Stomach (tissue), 9 donors: ENCODE results near the gene PHKB. TPM values are rescaled to one million over a fixed set of nuclear protein-coding genes. Genes with fewer than 3 reads are reported as not detected.

ENCODE experiments used
- DNase-seq, 2 donors: peaks; one replicate each; pipeline versions ENCODE4 v3.0.0 to v3.0.0-alpha.2; 2013 to 2019
- H3K27ac ChIP-seq, 5 donors: fragments of 200-600 bp in 4 of 5; sonication (generic) in 4 of 5; one replicate each; pipeline ENCODE4 v1.5.1; 2013 to 2019; ENCODE audit warnings: mild to moderate bottlenecking in 1 of 5, moderate library complexity in 1 of 5
- H3K27me3 ChIP-seq, 3 donors: fragments of 200-600 bp; sonication (generic); one replicate each; pipeline ENCODE4 v1.5.1; 2017 to 2019; ENCODE audit warnings: mixed run types in 1 of 3
- H3K36me3 ChIP-seq, 4 donors: fragments of 200-600 bp; sonication (generic); 1 replicate in 3 of 4; 2 replicates in 1 of 4; pipeline ENCODE4 v1.5.1; 2016 to 2019
- H3K4me1 ChIP-seq, 4 donors: fragments of 200-600 bp; sonication (generic); one replicate each; pipeline ENCODE4 v1.5.1; 2016 to 2019
- H3K4me3 ChIP-seq, 4 donors: fragments of 200-600 bp; sonication (generic) in 3 of 4; one replicate each; pipeline ENCODE4 v1.5.1; 2016 to 2019; ENCODE audit warnings: mild to moderate bottlenecking in 1 of 4
- H3K9me3 ChIP-seq, 4 donors: fragments of 200-600 bp; sonication (generic); one replicate each; pipeline ENCODE4 v1.5.1; 2016 to 2019
- EP300 ChIP-seq: sonication (generic); formaldehyde crosslinking; IDR thresholded peaks from one replicate; pipeline ENCODE4 v1.6.1; 2017; ENCODE audit warnings: antibody characterized with exemption
- POLR2A ChIP-seq, 4 donors: fragments of 450-650 bp; IDR thresholded peaks; one replicate each; pipeline ENCODE4 v1.6.1; 2016; ENCODE audit warnings: antibody characterized with exemption in 4 of 4, control low read depth in 2 of 4, mild to moderate bottlenecking in 1 of 4, moderate library complexity in 1 of 4
- POLR2AphosphoS5 ChIP-seq, 3 donors: sonication (generic); formaldehyde crosslinking; IDR thresholded peaks; one replicate each; pipeline ENCODE4 v1.6.1; 2016; ENCODE audit warnings: antibody characterized with exemption in 3 of 3
- WGBS, 5 donors: extraction: QIAGEN DNeasy Blood & Tissue Kit in 3 of 5; methylation state at CpG; one replicate each; pipeline versions ENCODE4 v1.1.5 to v1.1.7; 2013 to 2018; 5-methylcytosine and 5-hydroxymethylcytosine counted together
- intact Hi-C: fragments of 100-400 bp; cut with DNase I; formaldehyde crosslinking; loops from one replicate; pipeline ENCODE4 v1.15.1; 2023; ENCODE audit warnings: low total_unique reads
- polyA plus RNA-seq, 3 donors: library from polyadenylated mRNA; stranded (reverse); fragments of 200-250 nt; gene quantifications; one replicate each; pipeline ENCODE4 v1.2.3, GENCODE V29; 2013
- total RNA-seq, 5 donors: library from RNA; depleted of rRNA; stranded (reverse); fragments of >200 nt; gene quantifications; one replicate each; pipeline versions ENCODE4 v1.1.0 to v1.2.3, GENCODE V29; 2014 to 2016
- TF ChIP-seq, protein P1 (sequence below), 7 experiments: fragments of 450-650 bp in 4 of 7; fragments of 200-600 bp in 3 of 7; sonication (generic) in 3 of 7; IDR thresholded peaks; one replicate each; pipeline ENCODE4 v1.5.1; 2016 to 2019; ENCODE audit warnings: antibody characterized with exemption in 7 of 7, control low read depth in 2 of 7, mild to moderate bottlenecking in 1 of 7
- donor health status: healthy with polysubstance abuse.
- donor health status: Bipolar disorder and iron deficiency.
- donor health status: healthy.

Gene PHKB
- total and polyA plus RNA-seq, 8 donors: 17.5 to 163 (median 51.6) TPM

DNA sequence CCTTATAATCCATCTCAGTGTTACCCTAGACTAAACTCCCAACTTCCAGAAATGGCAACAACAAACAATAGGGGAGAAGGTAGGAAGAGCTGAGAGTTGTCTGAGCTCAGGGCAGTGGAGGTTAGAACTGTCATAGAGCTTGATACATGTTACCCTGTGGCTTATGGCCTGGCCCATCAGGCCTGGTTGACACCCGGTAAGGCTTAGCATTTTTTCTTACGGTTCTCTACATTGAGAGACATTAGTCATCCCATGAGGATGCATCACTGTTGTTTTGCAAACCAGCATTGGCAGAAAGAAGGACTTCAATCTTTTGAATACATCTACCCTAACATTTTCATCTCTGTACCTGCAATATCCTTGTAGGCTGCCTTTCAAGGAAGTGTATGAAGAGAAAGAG is 226.6 kb downstream of the PHKB start:
- H3K36me3 ChIP-seq: peaks cover 5 to 77% (median 74%) of the 10 kb centered on the region in 4 donors
- no peaks in the 10 kb centered on the region for H3K27me3 ChIP-seq
- no peak for TF ChIP-seq POLR2AphosphoS5 (IDR thresholded peaks at IDR 0.05)
- TF ChIP-seq, protein P1, sequence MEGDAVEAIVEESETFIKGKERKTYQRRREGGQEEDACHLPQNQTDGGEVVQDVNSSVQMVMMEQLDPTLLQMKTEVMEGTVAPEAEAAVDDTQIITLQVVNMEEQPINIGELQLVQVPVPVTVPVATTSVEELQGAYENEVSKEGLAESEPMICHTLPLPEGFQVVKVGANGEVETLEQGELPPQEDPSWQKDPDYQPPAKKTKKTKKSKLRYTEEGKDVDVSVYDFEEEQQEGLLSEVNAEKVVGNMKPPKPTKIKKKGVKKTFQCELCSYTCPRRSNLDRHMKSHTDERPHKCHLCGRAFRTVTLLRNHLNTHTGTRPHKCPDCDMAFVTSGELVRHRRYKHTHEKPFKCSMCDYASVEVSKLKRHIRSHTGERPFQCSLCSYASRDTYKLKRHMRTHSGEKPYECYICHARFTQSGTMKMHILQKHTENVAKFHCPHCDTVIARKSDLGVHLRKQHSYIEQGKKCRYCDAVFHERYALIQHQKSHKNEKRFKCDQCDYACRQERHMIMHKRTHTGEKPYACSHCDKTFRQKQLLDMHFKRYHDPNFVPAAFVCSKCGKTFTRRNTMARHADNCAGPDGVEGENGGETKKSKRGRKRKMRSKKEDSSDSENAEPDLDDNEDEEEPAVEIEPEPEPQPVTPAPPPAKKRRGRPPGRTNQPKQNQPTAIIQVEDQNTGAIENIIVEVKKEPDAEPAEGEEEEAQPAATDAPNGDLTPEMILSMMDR (IDR thresholded peaks at IDR 0.05): no peak
- TF ChIP-seq POLR2A (IDR thresholded peaks at IDR 0.05): no peak
- TF ChIP-seq EP300: no peak
- intact Hi-C loops: no loop called here
- no peaks in the 10 kb centered on the region for H3K4me1 ChIP-seq
- no peak overlapping the region for H3K4me3 ChIP-seq
- 84 to 93% (median 89%) methylated on average over 2 of the region's 2 CpGs for WGBS, 5 donors
- peaks cover 0 to 9% (median 0%) of the 10 kb centered on the region in 4 donors for H3K9me3 ChIP-seq
- DNase-seq: no peak
- H3K27ac ChIP-seq: no peak overlapping the region

DNA sequence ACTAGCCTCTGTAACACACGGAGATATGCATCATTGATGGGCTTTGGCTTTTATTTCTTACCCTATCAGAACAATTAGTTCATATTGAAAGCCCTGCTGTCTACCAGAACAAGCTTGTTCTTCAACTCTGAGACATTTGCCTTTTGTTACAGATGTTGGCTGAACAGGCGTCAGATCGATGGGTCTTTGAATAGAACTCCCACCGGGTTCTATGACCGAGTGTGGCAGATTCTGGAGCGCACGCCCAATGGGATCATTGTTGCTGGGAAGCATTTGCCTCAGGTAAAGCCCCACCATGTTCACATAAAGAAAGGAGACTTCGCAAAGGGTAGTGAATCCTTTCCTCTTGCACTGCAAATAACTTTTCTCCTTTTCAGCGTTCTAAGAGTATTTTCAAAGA is 232.1 kb downstream of the PHKB start:
- WGBS, 5 donors: 93 to 99% (median 94%) methylated on average over 9 of the region's 9 CpGs
- DNase-seq: no peak

DNA sequence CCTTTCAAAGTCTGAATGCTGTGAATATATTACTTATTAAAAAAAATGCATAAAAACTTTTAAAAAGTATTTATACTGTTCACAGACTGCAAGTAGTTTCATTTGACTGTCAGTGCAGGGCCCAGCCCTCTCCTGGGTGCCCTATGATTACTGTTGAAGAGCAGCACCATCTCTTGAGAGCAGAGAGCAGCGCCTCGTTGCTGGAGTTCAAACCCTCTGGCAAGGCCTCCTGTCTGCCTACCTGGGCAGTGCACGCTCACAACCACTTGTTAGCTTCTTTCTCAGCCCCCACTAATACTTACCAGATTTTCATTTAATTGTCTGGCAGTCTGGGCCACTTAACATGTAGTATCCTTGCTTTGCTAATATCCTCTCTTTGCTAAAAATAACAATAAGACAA is 233.4 kb downstream of the PHKB start:
- intact Hi-C loops: no loop called here
- WGBS, 5 donors: 81 to 91% (median 89%) methylated on average over 3 of the region's 3 CpGs
- H3K4me3 ChIP-seq: no peak overlapping the region
- H3K27me3 ChIP-seq: no peaks in the 10 kb centered on the region
- TF ChIP-seq, protein P1 (IDR thresholded peaks at IDR 0.05): no peak
- no peak for TF ChIP-seq EP300
- TF ChIP-seq POLR2AphosphoS5 (IDR thresholded peaks at IDR 0.05): no peak
- TF ChIP-seq POLR2A (IDR thresholded peaks at IDR 0.05): no peak
- peaks cover 27 to 99% (median 98%) of the 10 kb centered on the region in 4 donors for H3K36me3 ChIP-seq
- no peaks in the 10 kb centered on the region for H3K4me1 ChIP-seq
- DNase-seq: no peak
- H3K27ac ChIP-seq: no peak overlapping the region
- H3K9me3 ChIP-seq: no peaks in the 10 kb centered on the region

More for the DNA sequence above, 232.1 kb downstream of the PHKB start:
- no peak for TF ChIP-seq POLR2AphosphoS5 (IDR thresholded peaks at IDR 0.05)
- no peak for TF ChIP-seq EP300
- no peak for TF ChIP-seq POLR2A (IDR thresholded peaks at IDR 0.05)
- TF ChIP-seq, protein P1 (IDR thresholded peaks at IDR 0.05): no peak
- Histone ChIP-seq H3K4me1 (no peaks in the 10 kb centered on the region), H3K27me3 (no peaks in the 10 kb centered on the region), H3K4me3 (no peak overlapping the region), H3K27ac (no peak overlapping the region), H3K36me3 (peaks cover 31 to 97% (median 96%) of the 10 kb centered on the region in 4 donors), H3K9me3 (no peaks in the 10 kb centered on the region)
- intact Hi-C loops: no loop called here

DNA sequence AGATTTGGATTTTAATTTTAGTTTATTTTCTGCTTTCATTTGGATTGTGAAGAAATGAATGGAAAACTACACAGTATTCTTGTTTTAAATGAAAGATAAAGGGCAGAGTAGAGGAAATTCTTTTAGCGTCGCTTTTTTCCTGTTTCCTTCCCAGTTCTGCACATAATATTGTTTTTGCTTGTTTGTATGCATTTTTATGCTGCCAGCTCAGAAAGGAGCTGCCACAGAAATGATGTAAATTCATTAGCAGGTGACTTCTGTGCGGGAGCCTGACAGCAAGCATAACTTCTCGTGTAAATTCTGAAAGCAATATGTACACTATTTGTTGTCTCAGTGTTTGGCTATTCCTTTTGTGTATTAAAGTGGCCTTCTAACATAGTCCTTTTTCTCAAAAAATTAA is 234.6 kb downstream of the PHKB start:
- no peaks in the 10 kb centered on the region for H3K9me3 ChIP-seq
- 94 to 97% (median 95%) methylated on average over 4 of the region's 4 CpGs for WGBS, 5 donors
- no peaks in the 10 kb centered on the region for H3K4me1 ChIP-seq
- TF ChIP-seq POLR2A (IDR thresholded peaks at IDR 0.05): no peak
- TF ChIP-seq EP300: no peak
- TF ChIP-seq POLR2AphosphoS5 (IDR thresholded peaks at IDR 0.05): no peak
- TF ChIP-seq, protein P1 (IDR thresholded peaks at IDR 0.05): no peak
- H3K36me3 ChIP-seq: peaks cover 27 to 94% (median 90%) of the 10 kb centered on the region in 4 donors
- no peaks in the 10 kb centered on the region for H3K27me3 ChIP-seq
- intact Hi-C loops: no loop called here
- no peak for DNase-seq
- no peak overlapping the region for H3K4me3 ChIP-seq
- H3K27ac ChIP-seq: no peak overlapping the region
